DND-41 (cell line): Measurements from ENCODE around the gene GABRG3.

ENCODE experiments used
- ATAC-seq: fragments of 200-7000 bp; cut with Tn5 transposase; 3 replicates; pipeline ENCODE4 v1.9.1; 2021; ENCODE audit warnings: low read depth; ENCODE audit not compliant: insufficient read depth
- DNase-seq: peaks from one replicate; pipeline ENCODE4 v3.0.0-alpha.2; 2020
- H2AFZ ChIP-seq: 2 replicates; pipeline ENCODE4 v1.6.0; 2012; ENCODE audit warnings: low read depth, low read length
- H3K27ac ChIP-seq: 2 replicates; pipeline ENCODE4 v1.5.1; 2012; ENCODE audit warnings: low read length, inconsistent platforms
- H3K27me3 ChIP-seq: fragments of 200-600 bp; sonication (generic); 2 replicates; pipeline ENCODE4 v1.6.0; 2012; ENCODE audit warnings: low read length, mild to moderate bottlenecking, inconsistent platforms; ENCODE audit not compliant: insufficient read depth, poor library complexity
- H3K36me3 ChIP-seq: 2 replicates; pipeline ENCODE4 v1.5.1; 2012; ENCODE audit warnings: low read length, inconsistent platforms; ENCODE audit not compliant: insufficient read depth
- H3K4me1 ChIP-seq: 2 replicates; pipeline ENCODE4 v1.5.1; 2012; ENCODE audit warnings: mild to moderate bottlenecking, low read length; ENCODE audit not compliant: insufficient read depth
- H3K4me2 ChIP-seq: 2 replicates; pipeline ENCODE4 v1.6.0; 2012; ENCODE audit warnings: mild to moderate bottlenecking, moderate library complexity, low read length, inconsistent platforms; ENCODE audit not compliant: insufficient read depth
- H3K4me3 ChIP-seq, 2 experiments: fragments of 200-600 bp in 1 of 2; shearing (Covaris generic) in 1 of 2; 2 replicates each; pipeline ENCODE4 v1.5.1; 2012 to 2016; ENCODE audit warnings: inconsistent platforms in 2 of 2, low read length in 2 of 2, mild to moderate bottlenecking in 2 of 2, low read depth in 1 of 2, moderate library complexity in 1 of 2
- H3K79me2 ChIP-seq: 2 replicates; pipeline ENCODE4 v1.6.0; 2012; ENCODE audit warnings: low read length, inconsistent platforms; ENCODE audit not compliant: insufficient read depth
- H3K9ac ChIP-seq: 2 replicates; pipeline ENCODE4 v1.6.0; 2012; ENCODE audit warnings: low read depth, mild to moderate bottlenecking, inconsistent platforms, low read length, moderate library complexity
- H3K9me3 ChIP-seq: 2 replicates; pipeline ENCODE4 v1.5.1; 2012; ENCODE audit warnings: low read length, moderate library complexity, mild to moderate bottlenecking, inconsistent platforms; ENCODE audit not compliant: insufficient read depth, severe bottlenecking
- H4K20me1 ChIP-seq: 2 replicates; pipeline ENCODE4 v1.6.0; 2012; ENCODE audit warnings: low read length; ENCODE audit not compliant: insufficient read depth
- EZH2 ChIP-seq: IDR thresholded peaks from 3 replicates; pipeline ENCODE4 v1.6.1; 2012; ENCODE audit warnings: borderline replicate concordance, low read depth, mild to moderate bottlenecking, moderate library complexity, low read length, inconsistent platforms; ENCODE audit not compliant: severe bottlenecking
- TF ChIP-seq, protein P1 (sequence below): IDR thresholded peaks from 2 replicates; pipeline ENCODE4 v1.5.1; 2012; ENCODE audit warnings: borderline replicate concordance, low read length, moderate library complexity, mild to moderate bottlenecking; ENCODE audit not compliant: poor library complexity, severe bottlenecking; ENCODE audit errors: extremely low read depth

The GABRG3 gene

DNA sequence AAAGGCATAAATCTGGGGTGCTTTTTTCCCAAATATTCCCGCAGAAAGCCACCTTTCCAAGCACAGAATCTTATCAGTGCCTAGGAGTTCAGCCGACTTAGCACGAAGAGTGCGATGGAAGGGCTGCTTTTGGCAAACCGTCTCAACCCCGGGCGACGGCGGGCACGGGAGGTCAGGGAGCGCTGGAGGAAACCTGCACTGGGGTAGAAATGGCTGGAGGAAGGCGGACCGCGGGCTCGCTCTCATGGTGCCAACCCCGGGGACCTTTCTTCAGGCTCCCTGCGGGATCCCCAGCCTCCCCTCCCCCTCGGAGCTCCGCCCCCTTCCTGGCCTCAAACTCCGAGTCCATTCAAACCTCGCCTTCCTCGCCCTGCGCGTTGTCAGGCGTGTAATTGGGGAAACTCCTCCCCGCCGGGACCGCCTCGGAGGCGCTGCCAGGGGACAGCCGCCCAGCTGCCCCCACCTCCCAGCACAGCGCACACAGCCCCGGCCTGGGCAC is at the start of gene GABRG3:
TSS of gene GABRG3 (plus strand) at position 470 of the 499 bp plus-strand sequence.
- ATAC-seq, result no peak
- Histone ChIP-seq H3K4me1 (no peaks in the 10 kb centered on the region), H3K36me3 (no peaks in the 10 kb centered on the region), H3K4me2 (no peak within 1 kb of the TSS), H3K79me2 (no peaks in the 10 kb centered on the region), H3K9ac (no peak within 1 kb of the TSS), H2AFZ (no peak within 1 kb of the TSS), H4K20me1 (no peaks in the 10 kb centered on the region), H3K9me3 (no peaks in the 10 kb centered on the region), H3K4me3 (no peak within 1 kb of the TSS), H3K27ac (no peak within 1 kb of the TSS), H3K27me3 (no peaks in the 10 kb centered on the region)
- no peak for TF ChIP-seq EZH2
- TF ChIP-seq, protein P1, sequence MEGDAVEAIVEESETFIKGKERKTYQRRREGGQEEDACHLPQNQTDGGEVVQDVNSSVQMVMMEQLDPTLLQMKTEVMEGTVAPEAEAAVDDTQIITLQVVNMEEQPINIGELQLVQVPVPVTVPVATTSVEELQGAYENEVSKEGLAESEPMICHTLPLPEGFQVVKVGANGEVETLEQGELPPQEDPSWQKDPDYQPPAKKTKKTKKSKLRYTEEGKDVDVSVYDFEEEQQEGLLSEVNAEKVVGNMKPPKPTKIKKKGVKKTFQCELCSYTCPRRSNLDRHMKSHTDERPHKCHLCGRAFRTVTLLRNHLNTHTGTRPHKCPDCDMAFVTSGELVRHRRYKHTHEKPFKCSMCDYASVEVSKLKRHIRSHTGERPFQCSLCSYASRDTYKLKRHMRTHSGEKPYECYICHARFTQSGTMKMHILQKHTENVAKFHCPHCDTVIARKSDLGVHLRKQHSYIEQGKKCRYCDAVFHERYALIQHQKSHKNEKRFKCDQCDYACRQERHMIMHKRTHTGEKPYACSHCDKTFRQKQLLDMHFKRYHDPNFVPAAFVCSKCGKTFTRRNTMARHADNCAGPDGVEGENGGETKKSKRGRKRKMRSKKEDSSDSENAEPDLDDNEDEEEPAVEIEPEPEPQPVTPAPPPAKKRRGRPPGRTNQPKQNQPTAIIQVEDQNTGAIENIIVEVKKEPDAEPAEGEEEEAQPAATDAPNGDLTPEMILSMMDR, result no peak
- DNase-seq, result no peak

DNA sequence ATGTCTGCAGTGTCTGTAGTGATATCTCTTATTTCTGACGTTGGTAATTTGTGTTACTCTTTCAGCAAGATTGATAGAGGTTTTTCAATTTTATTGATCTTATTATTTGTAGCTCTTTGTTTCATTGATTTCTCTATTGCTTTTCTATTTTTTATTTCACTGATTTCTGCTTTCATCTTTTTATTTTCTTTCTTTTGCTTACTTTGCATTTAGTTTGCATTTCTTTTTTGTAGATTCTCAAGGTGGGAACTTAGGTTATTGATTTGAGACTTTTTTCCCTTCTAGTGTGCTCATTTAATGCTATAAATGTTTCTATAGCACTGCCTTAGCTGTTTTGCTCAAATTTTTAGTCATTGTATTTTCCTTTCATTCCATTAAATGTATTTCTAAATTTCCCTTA is 49.5 kb upstream of the GABRG3 start:
- Histone ChIP-seq H3K27me3 (no peaks in the 10 kb centered on the region), H3K4me1 (no peaks in the 10 kb centered on the region), H3K9me3 (no peaks in the 10 kb centered on the region), H4K20me1 (no peaks in the 10 kb centered on the region), H3K36me3 (no peaks in the 10 kb centered on the region), H3K79me2 (no peaks in the 10 kb centered on the region), H3K4me3 (no peak overlapping the region), H3K27ac (no peak overlapping the region), H3K4me2 (no peak overlapping the region), H2AFZ (no peak overlapping the region), H3K9ac (no peak overlapping the region)
- DNase-seq (no peak), ATAC-seq (no peak)
- TF ChIP-seq, protein P1, result no peak
- TF ChIP-seq EZH2, result no peak

DNA sequence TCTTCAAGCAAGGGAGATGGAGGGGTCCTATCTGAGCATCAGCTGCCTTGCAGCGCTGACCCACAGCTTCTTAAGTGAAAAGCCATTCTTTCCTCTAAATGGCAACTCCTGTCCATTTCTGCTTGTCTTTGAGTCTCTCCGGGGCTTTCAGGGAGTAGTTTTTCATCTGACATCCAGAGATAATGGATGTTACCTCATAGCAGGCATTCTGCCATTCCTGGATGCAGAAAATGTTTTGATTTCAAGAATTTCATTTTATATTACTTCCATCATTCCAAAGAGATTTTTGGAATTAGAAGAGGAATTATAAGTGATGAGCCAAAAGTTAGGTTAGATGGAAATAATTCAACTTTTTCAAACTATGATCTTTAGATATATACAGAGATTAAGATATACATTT is 44.9 kb upstream of the GABRG3 start:
- H3K4me3 ChIP-seq, result no peak overlapping the region
- no peak overlapping the region for H2AFZ ChIP-seq
- ATAC-seq (no peak), DNase-seq (no peak)
- H3K27me3 ChIP-seq, result no peaks in the 10 kb centered on the region
- H3K4me1 ChIP-seq, result no peaks in the 10 kb centered on the region
- H3K9ac ChIP-seq, result no peak overlapping the region
- H3K79me2 ChIP-seq, result no peaks in the 10 kb centered on the region
- no peaks in the 10 kb centered on the region for H3K9me3 ChIP-seq
- no peak for TF ChIP-seq EZH2
- TF ChIP-seq, protein P1, result no peak
- no peaks in the 10 kb centered on the region for H4K20me1 ChIP-seq
- H3K4me2 ChIP-seq, result no peak overlapping the region
- H3K36me3 ChIP-seq, result no peaks in the 10 kb centered on the region
- no peak overlapping the region for H3K27ac ChIP-seq

DNA sequence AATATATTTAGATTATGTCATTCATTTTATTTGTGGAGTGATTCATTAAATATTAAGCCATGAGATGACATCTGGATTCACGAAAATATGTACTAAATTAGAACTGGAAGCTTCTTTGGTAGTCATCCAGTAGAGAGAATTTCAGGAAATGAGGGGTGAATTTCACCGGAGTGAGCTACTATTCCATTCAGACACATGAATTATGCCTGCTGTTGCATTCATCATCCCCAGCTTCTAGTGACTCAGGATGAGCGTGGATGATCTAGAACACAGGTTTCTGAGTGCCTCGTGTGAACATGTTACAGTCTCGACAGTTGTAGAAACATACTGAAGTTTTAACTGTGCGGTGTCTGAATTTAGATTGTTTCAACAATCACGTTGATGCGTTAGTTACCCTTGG is 42.9 kb upstream of the GABRG3 start:
- no peaks in the 10 kb centered on the region for H3K9me3 ChIP-seq
- no peak overlapping the region for H2AFZ ChIP-seq
- H3K27me3 ChIP-seq, result no peaks in the 10 kb centered on the region
- no peaks in the 10 kb centered on the region for H3K79me2 ChIP-seq
- no peak overlapping the region for H3K4me3 ChIP-seq
- DNase-seq, result no peak
- H3K36me3 ChIP-seq, result no peaks in the 10 kb centered on the region
- no peaks in the 10 kb centered on the region for H3K4me1 ChIP-seq
- TF ChIP-seq, protein P1, result no peak
- TF ChIP-seq EZH2, result no peak
- no peaks in the 10 kb centered on the region for H4K20me1 ChIP-seq
- no peak overlapping the region for H3K27ac ChIP-seq
- ATAC-seq, result no peak
- no peak overlapping the region for H3K9ac ChIP-seq
- no peak overlapping the region for H3K4me2 ChIP-seq
